ENCODE results near the gene ASTN2.

Gene ASTN2

GRCh38 chr9:116888066-116888465, 526.8 kb downstream of the ASTN2 start:
- H3K4me3 ChIP-seq (ENCODE audit: low read depth, low read length, poor library complexity, severe bottlenecking) = no peak overlapping the region
- no peaks in the 10 kb centered on the region for H3K4me1 ChIP-seq (ENCODE audit: insufficient read depth, low read length, severe bottlenecking)
- H3K9me3 ChIP-seq (ENCODE audit: low read length) = no peaks in the 10 kb centered on the region
- H3K9me2 ChIP-seq (ENCODE audit: low read depth, low read length) = no peaks in the 10 kb centered on the region
- H3F3A ChIP-seq (ENCODE audit: insufficient read depth, low read length) = no peaks in the 10 kb centered on the region
- no peak overlapping the region for H3K27ac ChIP-seq (ENCODE audit: low read depth, low read length, poor library complexity, severe bottlenecking)
- no peaks in the 10 kb centered on the region for H3K36me3 ChIP-seq (ENCODE audit: insufficient read depth, low read length)
- H4K20me1 ChIP-seq (ENCODE audit: insufficient read depth, low read length) = no peaks in the 10 kb centered on the region
- no peak overlapping the region for H2AFZ ChIP-seq (ENCODE audit: low read length)
- no peaks in the 10 kb centered on the region for H3K27me3 ChIP-seq (ENCODE audit: insufficient read depth, low read length)
- no peak overlapping the region for H3K4me2 ChIP-seq (ENCODE audit: low read length)
- no peaks in the 10 kb centered on the region for H3K79me2 ChIP-seq (ENCODE audit: insufficient read depth, low read length)
- no peak overlapping the region for H3K9ac ChIP-seq (ENCODE audit: low read length)
- TF ChIP-seq CTCF (IDR thresholded peaks at IDR 0.05; ENCODE audit: low read length) = no peak
- TF ChIP-seq EZH2 (IDR thresholded peaks at IDR 0.05; ENCODE audit: borderline replicate concordance, low read length) = no peak

GRCh38 chr9:116883676-116884075, 531.2 kb downstream of the ASTN2 start:
- H3K36me3 ChIP-seq (ENCODE audit: insufficient read depth, low read length) = no peaks in the 10 kb centered on the region
- H4K20me1 ChIP-seq (ENCODE audit: insufficient read depth, low read length) = no peaks in the 10 kb centered on the region
- no peaks in the 10 kb centered on the region for H3K27me3 ChIP-seq (ENCODE audit: insufficient read depth, low read length)
- H3K4me3 ChIP-seq (ENCODE audit: low read depth, low read length, poor library complexity, severe bottlenecking) = no peak overlapping the region
- TF ChIP-seq EZH2 (IDR thresholded peaks at IDR 0.05; ENCODE audit: borderline replicate concordance, low read length) (no peak), CTCF (IDR thresholded peaks at IDR 0.05; ENCODE audit: low read length) (no peak)
- H3K9me3 ChIP-seq (ENCODE audit: low read length) = no peaks in the 10 kb centered on the region
- H3K4me2 ChIP-seq (ENCODE audit: low read length) = no peak overlapping the region
- no peak overlapping the region for H3K9ac ChIP-seq (ENCODE audit: low read length)
- no peak overlapping the region for H3K27ac ChIP-seq (ENCODE audit: low read depth, low read length, poor library complexity, severe bottlenecking)
- no peaks in the 10 kb centered on the region for H3F3A ChIP-seq (ENCODE audit: insufficient read depth, low read length)
- H2AFZ ChIP-seq (ENCODE audit: low read length) = no peak overlapping the region
- H3K4me1 ChIP-seq (ENCODE audit: insufficient read depth, low read length, severe bottlenecking) = no peaks in the 10 kb centered on the region
- no peaks in the 10 kb centered on the region for H3K9me2 ChIP-seq (ENCODE audit: low read depth, low read length)
- H3K79me2 ChIP-seq (ENCODE audit: insufficient read depth, low read length) = no peaks in the 10 kb centered on the region

GRCh38 chr9:116877072-116877471, 537.8 kb downstream of the ASTN2 start:
- no peaks in the 10 kb centered on the region for H3K27me3 ChIP-seq (ENCODE audit: insufficient read depth, low read length)
- H3K4me2 ChIP-seq (ENCODE audit: low read length) = no peak overlapping the region
- H3K9ac ChIP-seq (ENCODE audit: low read length) = no peak overlapping the region
- no peaks in the 10 kb centered on the region; the same call in 1 of the 2 replicates for H3K9me3 ChIP-seq (ENCODE audit: low read length)
- H3K27ac ChIP-seq (ENCODE audit: low read depth, low read length, poor library complexity, severe bottlenecking) = no peak overlapping the region
- H3K36me3 ChIP-seq (ENCODE audit: insufficient read depth, low read length) = no peaks in the 10 kb centered on the region
- no peaks in the 10 kb centered on the region for H3K9me2 ChIP-seq (ENCODE audit: low read depth, low read length)
- H2AFZ ChIP-seq (ENCODE audit: low read length) = no peak overlapping the region
- no peak overlapping the region for H3K4me3 ChIP-seq (ENCODE audit: low read depth, low read length, poor library complexity, severe bottlenecking)
- no peaks in the 10 kb centered on the region for H3K4me1 ChIP-seq (ENCODE audit: insufficient read depth, low read length, severe bottlenecking)
- TF ChIP-seq CTCF (IDR thresholded peaks at IDR 0.05; ENCODE audit: low read length) = no peak
- no peak for TF ChIP-seq EZH2 (IDR thresholded peaks at IDR 0.05; ENCODE audit: borderline replicate concordance, low read length)
- no peaks in the 10 kb centered on the region for H3K79me2 ChIP-seq (ENCODE audit: insufficient read depth, low read length)
- H4K20me1 ChIP-seq (ENCODE audit: insufficient read depth, low read length) = no peaks in the 10 kb centered on the region
- H3F3A ChIP-seq (ENCODE audit: insufficient read depth, low read length) = no peaks in the 10 kb centered on the region

All from OCI-LY1 (cell line).